GM19467 (cell line): ENCODE results near the gene LAMA3.

Experiments used
- ATAC-seq: cut with Tn5 transposase; IDR thresholded peaks from one replicate; pipeline ENCODE4 v1.9.1; 2021; ENCODE audit warnings: mild to moderate bottlenecking, moderate library complexity; ENCODE audit not compliant: unreplicated experiment

Gene LAMA3

GRCh38 chr18:23758281-23758680, 69.0 kb downstream of the LAMA3 start:
- no peak for ATAC-seq

GRCh38 chr18:23761941-23762340, 72.7 kb downstream of the LAMA3 start:
- ATAC-seq: no peak

GRCh38 chr18:23763343-23763742, 74.1 kb downstream of the LAMA3 start:
- ATAC-seq: no peak

- no peak for ATAC-seq
Observed at GRCh38 chr18:23765931-23766330, 76.7 kb downstream of the LAMA3 start.

- ATAC-seq: no peak
Observed at GRCh38 chr18:23772327-23773024, 83.2 kb downstream of the LAMA3 start.

GRCh38 chr18:23776306-23776705, 87.1 kb downstream of the LAMA3 start:
- no peak for ATAC-seq

GRCh38 chr18:23778828-23779227, 89.6 kb downstream of the LAMA3 start:
- ATAC-seq: no peak

- ATAC-seq: no peak
Observed at GRCh38 chr18:23779696-23780303, 90.5 kb downstream of the LAMA3 start.

- ATAC-seq: no peak
Observed at GRCh38 chr18:23784832-23785245, 95.6 kb downstream of the LAMA3 start.

GRCh38 chr18:23793051-23793450, 103.8 kb downstream of the LAMA3 start:
- no peak for ATAC-seq

GRCh38 chr18:23793985-23794867, 105.0 kb downstream of the LAMA3 start:
- ATAC-seq: no peak

- ATAC-seq: no peak
Observed at GRCh38 chr18:23798249-23798648, 109.0 kb downstream of the LAMA3 start.

- ATAC-seq: no peak
Observed at GRCh38 chr18:23798824-23799223, 109.6 kb downstream of the LAMA3 start.

- no peak for ATAC-seq
Observed at GRCh38 chr18:23799540-23799939, 110.3 kb downstream of the LAMA3 start.

- no peak for ATAC-seq
Observed at GRCh38 chr18:23800902-23801301, 111.6 kb downstream of the LAMA3 start.

- ATAC-seq: no peak
Observed at GRCh38 chr18:23802817-23803216, 113.6 kb downstream of the LAMA3 start.

- no peak for ATAC-seq
Observed at GRCh38 chr18:23803755-23804154, 114.5 kb downstream of the LAMA3 start.

- no peak for ATAC-seq
Observed at GRCh38 chr18:23805898-23806297, 116.6 kb downstream of the LAMA3 start.

- ATAC-seq: no peak
Observed at GRCh38 chr18:23809415-23809814, 120.2 kb downstream of the LAMA3 start.

GRCh38 chr18:23810396-23810795, 121.1 kb downstream of the LAMA3 start:
- no peak for ATAC-seq

GRCh38 chr18:23811176-23811575, 121.9 kb downstream of the LAMA3 start:
- ATAC-seq: no peak
